Measurements from ENCODE around the gene SSBP4. TPM values are rescaled to one million over a fixed set of nuclear protein-coding genes. Genes with fewer than 3 reads are reported as not detected.

The SSBP4 gene
- total and polyA plus RNA-seq, 2 of the 8 experiments (the other 6 are each of a cell fraction or from before 2014, with no cell fraction given) = 26.4 to 33.7 TPM

GRCh38 chr19:18460900-18461299, 41.7 kb downstream of the SSBP4 start:
- H2BK5ac ChIP-seq (ENCODE audit: low read depth, low read length) = no peak overlapping the region
- no peak for FAIRE-seq
- TF ChIP-seq JUN (IDR thresholded peaks at IDR 0.05; ENCODE audit: low read depth, low read length) (no peak), ASH2L (IDR thresholded peaks at IDR 0.05; ENCODE audit: low read length) (no peak), KDM4A (IDR thresholded peaks at IDR 0.05; ENCODE audit: low read depth, low read length, severe bottlenecking) (no peak), SP2 (IDR thresholded peaks at IDR 0.05; ENCODE audit: low read length) (no peak), SRF (IDR thresholded peaks at IDR 0.05; ENCODE audit: low read depth, low read length) (no peak), E2F6 (IDR thresholded peaks at IDR 0.05) (no peak), MAX (IDR thresholded peaks at IDR 0.05) (no peak), PHF8 (conservative IDR thresholded peaks at IDR 0.05; ENCODE audit: low read depth, low read length) (no peak), HDAC2 (IDR thresholded peaks at IDR 0.05; ENCODE audit: borderline replicate concordance in 1 of 2, low read depth in 2 of 2, low read length in 2 of 2) (no peak), NANOG (IDR thresholded peaks at IDR 0.05; ENCODE audit: insufficient read depth, low read depth, low read length, poor library complexity, severe bottlenecking) (no peak), TAF7 (optimal IDR thresholded peaks at IDR 0.05; ENCODE audit: borderline replicate concordance, low read depth, low read length) (no peak), CBX8 (IDR thresholded peaks at IDR 0.05; ENCODE audit: borderline replicate concordance, low read depth, low read length) (no peak), FOSL1 (IDR thresholded peaks at IDR 0.05; ENCODE audit: insufficient read depth, low read depth, low read length) (no peak)

More at GRCh38 chr19:18460900-18461299, 41.7 kb downstream of the SSBP4 start:
- peaks cover 0 to 10% (median 7%) of the 10 kb centered on the region in 4 experiments; a peak in 3 of 8 replicates for H3K36me3 ChIP-seq (ENCODE audit: control insufficient read depth in 2 of 4, insufficient read depth in 4 of 4, low read length in 3 of 4)
- no peaks in the 10 kb centered on the region for H3K79me2 ChIP-seq (ENCODE audit: control insufficient read depth in 1 of 2, insufficient read depth in 2 of 2, low read length in 2 of 2)
- no peak overlapping the region for H2AK5ac ChIP-seq (ENCODE audit: low read depth, low read length)
- no peak overlapping the region for H2BK20ac ChIP-seq (ENCODE audit: low read length)
- H4K5ac ChIP-seq (ENCODE audit: insufficient read length, low read depth, low read length) = no peak overlapping the region
- no peak overlapping the region for H2BK15ac ChIP-seq (ENCODE audit: low read length)
- H3K9ac ChIP-seq (replicated peaks in 1 of 4; ENCODE audit: extremely low read depth in 1 of 4, low read depth in 3 of 4, low read length in 3 of 4) = no peak overlapping the region
- H4K20me1 ChIP-seq (replicated peaks in 1 of 2; ENCODE audit: control insufficient read depth in 1 of 2, insufficient read depth in 2 of 2, low read length in 2 of 2) = peaks cover 2 to 14% of the 10 kb centered on the region in 2 experiments
- H3K4me3 ChIP-seq (ENCODE audit: extremely low read depth in 1 of 4, insufficient read depth in 2 of 4, low read depth in 3 of 4, low read length in 4 of 4) = no peak overlapping the region
- no peaks in the 10 kb centered on the region for H3K27me3 ChIP-seq (replicated peaks in 1 of 4; ENCODE audit: control insufficient read depth in 3 of 4, extremely low read depth in 1 of 4, insufficient read depth in 3 of 4, low read length in 3 of 4)
- no peaks in the 10 kb centered on the region; the same call in 1 of the 2 replicates for H3K23me2 ChIP-seq (ENCODE audit: low read depth, low read length)
- H3K23ac ChIP-seq (ENCODE audit: insufficient read length) = no peak overlapping the region
- H2BK120ac ChIP-seq (replicated peaks; ENCODE audit: low read depth, low read length) = no peak overlapping the region
- POLR2A ChIA-PET (ENCODE audit: partially characterized antibody) = interaction anchor here (1.4 kb wide), 1 partner anchor 10 kb away, joined by 5 read pairs; no protein-coding TSS in a partner anchor
- CTCF ChIA-PET (ENCODE audit: partially characterized antibody) = interaction anchor here (0.8 to 8.4 kb wide), 18 partner anchors 9 to 386 kb away, joined by 3 to 143 read pairs (median 5); no protein-coding TSS in a partner anchor
- no peak overlapping the region for H3K27ac ChIP-seq (ENCODE audit: low read depth, low read length)
- H3K14ac ChIP-seq (ENCODE audit: insufficient read length) = no peak overlapping the region
- no peaks in the 10 kb centered on the region for H3K9me3 ChIP-seq (ENCODE audit: insufficient read depth in 2 of 2, low read depth in 1 of 2, low read length in 1 of 2)
- H2AFZ ChIP-seq (ENCODE audit: low read length) = no peak overlapping the region
- H4K8ac ChIP-seq (ENCODE audit: extremely low read depth, insufficient read depth, low read length) = no peak overlapping the region
- 91% methylated on average over 12 of the region's 12 CpGs; no CpG with 5 or more reads in 1 of the 2 experiments for whole genome bisulfite sequencing, 2 experiments (ENCODE audit: extremely low coverage in 1 of 2, insufficient coverage in 1 of 2, insufficient read length in 1 of 2, insufficient replicate concordance in 2 of 2, low coverage in 1 of 2, low lambda C conversion rate in 2 of 2, missing lambda C conversion rate in 1 of 2)
- no peak overlapping the region for H3K18ac ChIP-seq (ENCODE audit: extremely low read depth, low read length)
- no peak overlapping the region for H2BK12ac ChIP-seq (ENCODE audit: low read depth, low read length)
- H3K79me1 ChIP-seq (ENCODE audit: low read depth, low read length) = no peaks in the 10 kb centered on the region; the same call in 1 of the 2 replicates
- no peak overlapping the region for H3K56ac ChIP-seq (replicated peaks; ENCODE audit: insufficient read length, low read depth, low read length)
- no peak overlapping the region for H3K4ac ChIP-seq (replicated peaks; ENCODE audit: insufficient read length, low read depth, low read length)
- H4K91ac ChIP-seq (replicated peaks; ENCODE audit: insufficient read length, low read length) = no peak overlapping the region
- no peak for DNase-seq (ENCODE audit: low read depth in 1 of 2, low spot score in 2 of 2)
- H3K4me2 ChIP-seq (ENCODE audit: insufficient read depth in 1 of 2, low read depth in 2 of 2, low read length in 2 of 2) = no peak overlapping the region
- H3K4me1 ChIP-seq (replicated peaks in 1 of 4; ENCODE audit: control insufficient read depth in 3 of 4, insufficient read depth in 4 of 4, low read length in 3 of 4) = no peaks in the 10 kb centered on the region

Measured in H1 (cell line).